ENCODE data around the gene FAM234A.

Gene FAM234A

DNA sequence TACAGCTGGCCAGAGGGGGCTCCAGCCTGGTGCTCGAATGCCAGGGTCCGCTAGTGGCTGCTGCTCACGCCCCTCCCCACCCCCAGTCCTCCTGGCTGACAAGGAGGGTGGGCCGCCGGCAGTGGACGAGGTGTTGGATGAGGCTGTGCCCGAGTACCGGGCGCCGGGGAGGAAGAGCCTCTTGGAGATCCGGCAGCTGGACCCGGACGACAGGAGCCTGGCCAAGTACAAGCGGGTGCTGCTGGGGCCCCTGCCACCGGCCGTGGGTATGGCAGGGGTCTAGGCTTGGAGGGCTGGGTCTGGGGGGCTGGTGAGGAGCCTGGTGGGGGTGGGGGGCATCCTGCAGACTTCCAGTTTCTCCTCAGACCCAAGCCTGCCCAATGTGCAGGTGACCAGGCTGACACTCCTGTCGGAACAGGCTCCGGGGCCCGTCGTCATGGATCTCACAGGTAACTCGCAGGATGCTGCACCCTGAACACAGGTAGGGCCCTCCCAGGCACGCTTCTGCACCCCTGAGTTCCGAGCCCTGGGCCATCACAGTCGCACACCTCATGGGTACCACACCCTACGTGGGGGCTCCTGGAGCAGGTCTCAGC lies 47.1 kb downstream of the FAM234A start:
- no peak for DNase-seq (ENCODE audit: low read depth)
- H3K4me3 ChIP-seq (ENCODE audit: low read length), result no peak overlapping the region
- TF ChIP-seq, protein P1, sequence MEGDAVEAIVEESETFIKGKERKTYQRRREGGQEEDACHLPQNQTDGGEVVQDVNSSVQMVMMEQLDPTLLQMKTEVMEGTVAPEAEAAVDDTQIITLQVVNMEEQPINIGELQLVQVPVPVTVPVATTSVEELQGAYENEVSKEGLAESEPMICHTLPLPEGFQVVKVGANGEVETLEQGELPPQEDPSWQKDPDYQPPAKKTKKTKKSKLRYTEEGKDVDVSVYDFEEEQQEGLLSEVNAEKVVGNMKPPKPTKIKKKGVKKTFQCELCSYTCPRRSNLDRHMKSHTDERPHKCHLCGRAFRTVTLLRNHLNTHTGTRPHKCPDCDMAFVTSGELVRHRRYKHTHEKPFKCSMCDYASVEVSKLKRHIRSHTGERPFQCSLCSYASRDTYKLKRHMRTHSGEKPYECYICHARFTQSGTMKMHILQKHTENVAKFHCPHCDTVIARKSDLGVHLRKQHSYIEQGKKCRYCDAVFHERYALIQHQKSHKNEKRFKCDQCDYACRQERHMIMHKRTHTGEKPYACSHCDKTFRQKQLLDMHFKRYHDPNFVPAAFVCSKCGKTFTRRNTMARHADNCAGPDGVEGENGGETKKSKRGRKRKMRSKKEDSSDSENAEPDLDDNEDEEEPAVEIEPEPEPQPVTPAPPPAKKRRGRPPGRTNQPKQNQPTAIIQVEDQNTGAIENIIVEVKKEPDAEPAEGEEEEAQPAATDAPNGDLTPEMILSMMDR (conservative IDR thresholded peaks at IDR 0.05; ENCODE audit: low read depth, low read length), result no peak

DNA sequence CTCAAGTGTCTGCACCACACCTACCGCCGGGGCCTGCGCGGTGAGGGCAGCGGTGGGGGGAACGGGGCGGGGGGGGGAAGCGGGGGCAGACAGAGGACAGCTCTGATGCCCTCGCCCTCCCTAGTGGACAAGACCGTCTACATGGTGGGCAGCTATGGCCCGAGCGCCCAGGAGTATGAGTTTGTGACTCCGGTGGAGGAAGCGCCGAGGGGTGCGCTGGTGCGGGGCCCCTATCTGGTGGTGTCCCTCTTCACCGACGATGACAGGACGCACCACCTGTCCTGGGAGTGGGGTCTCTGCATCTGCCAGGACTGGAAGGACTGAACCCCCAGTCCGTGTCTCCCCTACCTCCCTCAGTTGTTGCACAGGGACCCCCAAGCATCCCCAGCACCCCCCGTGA lies 47.9 kb downstream of the FAM234A start:
- TF ChIP-seq, protein P1 (conservative IDR thresholded peaks at IDR 0.05; ENCODE audit: low read depth, low read length), result no peak
- H3K4me3 ChIP-seq (ENCODE audit: low read length), result no peak overlapping the region
- DNase-seq (ENCODE audit: low read depth), result no peak

DNA sequence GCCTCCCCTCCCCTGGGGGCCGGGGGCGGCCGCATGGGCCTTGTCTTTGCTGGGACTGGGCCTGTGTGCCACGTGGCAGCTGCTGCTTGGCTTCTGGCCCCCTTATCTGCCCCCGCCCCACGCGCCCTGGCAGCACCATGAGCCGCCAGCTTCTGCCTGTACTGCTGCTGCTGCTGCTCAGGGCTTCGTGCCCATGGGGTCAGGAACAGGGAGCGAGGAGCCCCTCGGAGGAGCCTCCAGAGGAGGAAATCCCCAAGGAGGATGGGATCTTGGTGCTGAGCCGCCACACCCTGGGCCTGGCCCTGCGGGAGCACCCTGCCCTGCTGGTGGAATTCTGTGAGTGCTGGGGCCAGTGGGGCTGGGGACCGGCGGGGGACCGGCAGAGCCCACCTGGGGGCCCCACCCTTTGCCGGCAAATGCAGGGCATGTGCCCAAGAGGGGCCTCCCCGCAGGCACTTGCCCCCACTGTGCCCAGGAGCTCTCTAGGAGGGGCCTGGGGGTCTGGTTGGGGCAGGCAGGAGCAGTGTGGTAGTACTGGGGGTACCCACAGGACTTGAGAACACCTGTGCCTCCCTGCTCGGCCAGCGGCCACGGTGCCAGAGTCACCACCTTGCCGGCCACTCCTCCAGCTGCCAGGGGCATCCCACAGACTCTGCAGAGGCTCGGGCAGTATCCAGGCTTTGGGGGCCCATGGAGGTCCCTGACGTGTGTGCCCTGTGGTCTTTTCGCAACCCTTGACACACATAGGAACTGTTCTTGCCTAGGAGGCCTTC lies 48.6 kb downstream of the FAM234A start, which contains the start of gene PDIA2:
Gene PDIA2 (plus strand): TSS at position 132 of the 773 bp plus-strand sequence. CDS start 6 bp downstream, at position 138.
- DNase-seq (ENCODE audit: low read depth), result no peak
- H3K4me3 ChIP-seq (ENCODE audit: low read length), result no peak within 1 kb of the TSS
- TF ChIP-seq, protein P1 (conservative IDR thresholded peaks at IDR 0.05; ENCODE audit: low read depth, low read length), result no peak

DNA sequence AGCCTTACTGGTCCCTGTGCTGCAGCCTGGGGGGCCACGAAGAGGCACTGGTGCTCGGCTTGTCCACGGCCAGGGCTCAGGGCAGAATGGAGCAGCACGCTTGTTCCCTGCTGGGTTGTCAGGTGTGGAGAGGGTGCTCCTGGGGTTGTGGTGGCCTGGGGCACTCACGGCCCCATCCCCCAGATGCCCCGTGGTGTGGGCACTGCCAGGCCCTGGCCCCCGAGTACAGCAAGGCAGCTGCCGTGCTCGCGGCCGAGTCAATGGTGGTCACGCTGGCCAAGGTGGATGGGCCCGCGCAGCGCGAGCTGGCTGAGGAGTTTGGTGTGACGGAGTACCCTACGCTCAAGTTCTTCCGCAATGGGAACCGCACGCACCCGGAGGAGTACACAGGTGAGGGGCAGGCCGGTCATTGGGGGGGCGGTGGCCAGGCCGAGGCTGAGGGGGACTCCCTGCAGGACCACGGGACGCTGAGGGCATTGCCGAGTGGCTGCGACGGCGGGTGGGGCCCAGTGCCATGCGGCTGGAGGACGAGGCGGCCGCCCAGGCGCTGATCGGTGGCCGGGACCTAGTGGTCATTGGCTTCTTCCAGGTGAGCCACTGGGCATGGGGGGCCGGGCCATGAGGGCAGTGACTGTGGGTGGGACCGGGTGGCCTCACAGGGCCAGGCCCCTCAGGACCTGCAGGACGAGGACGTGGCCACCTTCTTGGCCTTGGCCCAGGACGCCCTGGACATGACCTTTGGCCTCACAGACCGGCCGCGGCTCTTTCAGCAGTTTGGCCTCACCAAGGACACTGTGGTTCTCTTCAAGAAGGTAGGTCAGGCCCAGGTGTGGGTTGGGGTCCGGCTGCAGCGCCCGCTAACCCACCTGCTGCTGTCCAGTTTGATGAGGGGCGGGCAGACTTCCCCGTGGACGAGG lies 49.8 kb downstream of the FAM234A start:
- TF ChIP-seq, protein P1 (conservative IDR thresholded peaks at IDR 0.05; ENCODE audit: low read depth, low read length), result no peak
- no peak overlapping the region for H3K4me3 ChIP-seq (ENCODE audit: low read length)
- no peak for DNase-seq (ENCODE audit: low read depth)

DNA sequence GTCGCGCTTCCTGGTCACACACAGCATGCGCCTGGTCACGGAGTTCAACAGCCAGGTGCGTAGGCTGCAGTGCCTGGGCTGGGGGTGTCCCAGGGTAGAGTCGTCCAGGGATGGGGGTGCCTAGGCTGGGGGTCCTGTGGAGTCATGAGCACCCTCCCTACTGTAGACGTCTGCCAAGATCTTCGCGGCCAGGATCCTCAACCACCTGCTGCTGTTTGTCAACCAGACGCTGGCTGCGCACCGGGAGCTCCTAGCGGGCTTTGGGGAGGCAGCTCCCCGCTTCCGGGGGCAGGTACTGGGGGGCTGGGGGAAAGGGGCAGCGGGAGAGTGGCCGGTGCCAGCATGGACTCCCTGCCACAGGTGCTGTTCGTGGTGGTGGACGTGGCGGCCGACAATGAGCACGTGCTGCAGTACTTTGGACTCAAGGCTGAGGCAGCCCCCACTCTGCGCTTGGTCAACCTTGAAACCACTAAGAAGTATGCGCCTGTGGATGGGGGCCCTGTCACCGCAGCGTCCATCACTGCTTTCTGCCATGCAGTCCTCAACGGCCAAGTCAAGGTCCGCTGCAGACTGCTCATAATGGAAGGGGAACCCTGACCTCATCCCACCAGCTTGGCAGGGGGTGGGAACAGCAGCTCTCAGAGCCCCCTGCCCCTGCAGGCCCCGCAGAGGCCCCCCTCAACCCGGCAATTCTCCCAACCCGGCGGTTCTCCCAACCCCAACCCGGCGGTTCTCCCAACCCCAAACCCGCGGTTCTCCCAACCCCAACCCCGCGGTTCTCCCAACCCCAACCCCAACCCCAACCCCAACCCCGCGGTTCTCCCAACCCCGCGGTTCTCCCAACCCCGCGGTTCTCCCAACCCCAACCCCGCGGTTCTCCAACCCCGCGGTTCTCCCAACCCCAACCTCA lies 50.8 kb downstream of the FAM234A start:
- TF ChIP-seq, protein P1 (conservative IDR thresholded peaks at IDR 0.05; ENCODE audit: low read depth, low read length), result no peak
- H3K4me3 ChIP-seq (ENCODE audit: low read length), result no peak overlapping the region
- no peak for DNase-seq (ENCODE audit: low read depth)

All from retinal pigment epithelial cell (primary cell).